Measurements from ENCODE around the gene ASTL.
"Not testable (repeated sequence)": the region's sequence is repeated elsewhere in the genome, so short reads cannot be mapped to it uniquely, and the experiment has no call there.

The ASTL gene

GRCh38 chr2:96091141-96091710 lies 47.1 kb downstream of the ASTL start:
- Histone ChIP-seq H3K4me1 (ENCODE audit: control insufficient read depth in 5 of 5, insufficient read depth in 5 of 5, low read length in 5 of 5) (peaks cover 0 to 5% (median 0%) of the 10 kb centered on the region in 5 donors), H3K9me3 (ENCODE audit: control insufficient read depth in 5 of 5, low read length in 5 of 5) (no peaks in the 10 kb centered on the region), H3K27ac (ENCODE audit: low read depth, low read length) (no peak overlapping the region), H3K4me3 (ENCODE audit: low read depth in 1 of 5, low read length in 5 of 5) (no peak overlapping the region), H3K27me3 (ENCODE audit: control insufficient read depth in 5 of 5, insufficient read depth in 4 of 5, low read length in 5 of 5) (peaks cover 0 to 8% (median 2%) of the 10 kb centered on the region in 5 donors), H3K36me3 (ENCODE audit: control insufficient read depth in 5 of 5, insufficient read depth in 5 of 5, low read length in 5 of 5) (no peaks in the 10 kb centered on the region), H3K9ac (ENCODE audit: low read length in 5 of 5) (no peak overlapping the region)

GRCh38 chr2:96090196-96090926 lies 47.9 kb downstream of the ASTL start:
- Histone ChIP-seq H3K9ac (ENCODE audit: low read length in 5 of 5) (no peak overlapping the region), H3K4me3 (ENCODE audit: low read depth in 1 of 5, low read length in 5 of 5) (no peak overlapping the region), H3K27ac (ENCODE audit: low read depth, low read length) (no peak overlapping the region), H3K36me3 (ENCODE audit: control insufficient read depth in 5 of 5, insufficient read depth in 5 of 5, low read length in 5 of 5) (no peaks in the 10 kb centered on the region), H3K27me3 (ENCODE audit: control insufficient read depth in 5 of 5, insufficient read depth in 4 of 5, low read length in 5 of 5) (peaks cover 0 to 8% (median 2%) of the 10 kb centered on the region in 5 donors), H3K4me1 (ENCODE audit: control insufficient read depth in 5 of 5, insufficient read depth in 5 of 5, low read length in 5 of 5) (peaks cover 0 to 7% (median 0%) of the 10 kb centered on the region in 5 donors), H3K9me3 (ENCODE audit: control insufficient read depth in 5 of 5, low read length in 5 of 5) (no peaks in the 10 kb centered on the region)

GRCh38 chr2:96089356-96090195 lies 48.7 kb downstream of the ASTL start:
- no peaks in the 10 kb centered on the region for H3K36me3 ChIP-seq (ENCODE audit: control insufficient read depth in 5 of 5, insufficient read depth in 5 of 5, low read length in 5 of 5)
- H3K9me3 ChIP-seq (ENCODE audit: control insufficient read depth in 5 of 5, low read length in 5 of 5), result no peaks in the 10 kb centered on the region
- H3K4me1 ChIP-seq (ENCODE audit: control insufficient read depth in 5 of 5, insufficient read depth in 5 of 5, low read length in 5 of 5), result peaks cover 0 to 12% (median 1%) of the 10 kb centered on the region in 5 donors
- H3K27me3 ChIP-seq (ENCODE audit: control insufficient read depth in 5 of 5, insufficient read depth in 4 of 5, low read length in 5 of 5), result peaks cover 0 to 8% (median 2%) of the 10 kb centered on the region in 5 donors
- no peak overlapping the region for H3K4me3 ChIP-seq (ENCODE audit: low read depth in 1 of 5, low read length in 5 of 5)
- H3K27ac ChIP-seq (ENCODE audit: low read depth, low read length), result no peak overlapping the region
- H3K9ac ChIP-seq (ENCODE audit: low read length in 5 of 5), result no peak overlapping the region

GRCh38 chr2:96088340-96089335 lies 49.7 kb downstream of the ASTL start:
- Histone ChIP-seq H3K4me1 (ENCODE audit: control insufficient read depth in 5 of 5, insufficient read depth in 5 of 5, low read length in 5 of 5) (peaks cover under 1 to 22% (median 10%) of the 10 kb centered on the region in 5 donors), H3K9me3 (ENCODE audit: control insufficient read depth in 5 of 5, low read length in 5 of 5) (no peaks in the 10 kb centered on the region), H3K9ac (ENCODE audit: low read length in 5 of 5) (no peak overlapping the region)

GRCh38 chr2:96087130-96087529 lies 51.2 kb downstream of the ASTL start:
- no peak overlapping the region for H3K9ac ChIP-seq (ENCODE audit: low read length in 5 of 5)
- H3K27me3 ChIP-seq (ENCODE audit: control insufficient read depth in 5 of 5, insufficient read depth in 4 of 5, low read length in 5 of 5), result peaks cover 0 to 8% (median 4%) of the 10 kb centered on the region in 5 donors
- H3K9me3 ChIP-seq (ENCODE audit: control insufficient read depth in 5 of 5, low read length in 5 of 5), result no peaks in the 10 kb centered on the region
- no peak overlapping the region for H3K4me3 ChIP-seq (ENCODE audit: low read depth in 1 of 5, low read length in 5 of 5)
- H3K4me1 ChIP-seq (ENCODE audit: control insufficient read depth in 5 of 5, insufficient read depth in 5 of 5, low read length in 5 of 5), result peaks cover 6 to 34% (median 23%) of the 10 kb centered on the region in 5 donors
- H3K36me3 ChIP-seq (ENCODE audit: control insufficient read depth in 5 of 5, insufficient read depth in 5 of 5, low read length in 5 of 5), result no peaks in the 10 kb centered on the region
- no peak overlapping the region for H3K27ac ChIP-seq (ENCODE audit: low read depth, low read length)

More at GRCh38 chr2:96088340-96089335, 49.7 kb downstream of the ASTL start:
- H3K27ac ChIP-seq (ENCODE audit: low read depth, low read length), result no peak overlapping the region
- H3K36me3 ChIP-seq (ENCODE audit: control insufficient read depth in 5 of 5, insufficient read depth in 5 of 5, low read length in 5 of 5), result no peaks in the 10 kb centered on the region
- peaks cover 0 to 8% (median 2%) of the 10 kb centered on the region in 5 donors for H3K27me3 ChIP-seq (ENCODE audit: control insufficient read depth in 5 of 5, insufficient read depth in 4 of 5, low read length in 5 of 5)
- no peak overlapping the region for H3K4me3 ChIP-seq (ENCODE audit: low read depth in 1 of 5, low read length in 5 of 5)

GRCh38 chr2:96085541-96086355 lies 52.6 kb downstream of the ASTL start:
- Histone ChIP-seq H3K4me3 (ENCODE audit: low read depth in 1 of 5, low read length in 5 of 5) (no peak overlapping the region), H3K9me3 (ENCODE audit: control insufficient read depth in 5 of 5, low read length in 5 of 5) (no peaks in the 10 kb centered on the region), H3K27me3 (ENCODE audit: control insufficient read depth in 5 of 5, insufficient read depth in 4 of 5, low read length in 5 of 5) (peaks cover 0 to 8% (median 4%) of the 10 kb centered on the region in 5 donors), H3K4me1 (ENCODE audit: control insufficient read depth in 5 of 5, insufficient read depth in 5 of 5, low read length in 5 of 5) (peaks cover 6 to 36% (median 23%) of the 10 kb centered on the region in 5 donors), H3K36me3 (ENCODE audit: control insufficient read depth in 5 of 5, insufficient read depth in 5 of 5, low read length in 5 of 5) (no peaks in the 10 kb centered on the region), H3K9ac (ENCODE audit: low read length in 5 of 5) (no peak overlapping the region), H3K27ac (ENCODE audit: low read depth, low read length) (no peak overlapping the region)

GRCh38 chr2:96084858-96085518 lies 53.3 kb downstream of the ASTL start:
- H3K9ac ChIP-seq (ENCODE audit: low read length in 5 of 5); H3K36me3 ChIP-seq (ENCODE audit: control insufficient read depth in 5 of 5, insufficient read depth in 5 of 5, low read length in 5 of 5); H3K27me3 ChIP-seq (ENCODE audit: control insufficient read depth in 5 of 5, insufficient read depth in 4 of 5, low read length in 5 of 5); H3K27ac ChIP-seq (ENCODE audit: low read depth, low read length); H3K9me3 ChIP-seq (ENCODE audit: control insufficient read depth in 5 of 5, low read length in 5 of 5); H3K4me3 ChIP-seq (ENCODE audit: low read depth in 1 of 5, low read length in 5 of 5): not testable (repeated sequence)
- H3K4me1 ChIP-seq (ENCODE audit: control insufficient read depth in 5 of 5, insufficient read depth in 5 of 5, low read length in 5 of 5), result peaks cover 6 to 36% (median 23%) of the 10 kb centered on the region in 5 donors

- H3K27me3 ChIP-seq (ENCODE audit: control insufficient read depth in 5 of 5, insufficient read depth in 4 of 5, low read length in 5 of 5), result peaks cover 0 to 6% (median 0%) of the 10 kb centered on the region in 5 donors
- no peak overlapping the region for H3K27ac ChIP-seq (ENCODE audit: low read depth, low read length)
- no peaks in the 10 kb centered on the region for H3K36me3 ChIP-seq (ENCODE audit: control insufficient read depth in 5 of 5, insufficient read depth in 5 of 5, low read length in 5 of 5)
- peaks cover 6 to 36% (median 23%) of the 10 kb centered on the region in 5 donors for H3K4me1 ChIP-seq (ENCODE audit: control insufficient read depth in 5 of 5, insufficient read depth in 5 of 5, low read length in 5 of 5)
- H3K9me3 ChIP-seq (ENCODE audit: control insufficient read depth in 5 of 5, low read length in 5 of 5), result no peaks in the 10 kb centered on the region
- H3K4me3 ChIP-seq (ENCODE audit: low read depth in 1 of 5, low read length in 5 of 5), result no peak overlapping the region
- H3K9ac ChIP-seq (ENCODE audit: low read length in 5 of 5), result no peak overlapping the region
Observed at GRCh38 chr2:96083989-96084857, 54.1 kb downstream of the ASTL start.

All from subcutaneous abdominal adipose tissue (tissue), 5 donors.